VCaP (cell line): Measurements from ENCODE around the gene C3orf18.

ENCODE experiments used
- H3K27ac ChIP-seq: fragments of 450-650 bp; 2 replicates; pipeline ENCODE4 v1.5.1; 2017
- TF ChIP-seq, protein P1 (sequence below): fragments of 450-650 bp; conservative IDR thresholded peaks from 2 replicates; pipeline ENCODE4 v1.5.1; 2017; ENCODE audit warnings: mild to moderate bottlenecking, moderate library complexity

Gene C3orf18

GRCh38 chr3:50533807-50534461 is 33.6 kb downstream of the C3orf18 start:
- no peak overlapping the region for H3K27ac ChIP-seq
- TF ChIP-seq, protein P1, sequence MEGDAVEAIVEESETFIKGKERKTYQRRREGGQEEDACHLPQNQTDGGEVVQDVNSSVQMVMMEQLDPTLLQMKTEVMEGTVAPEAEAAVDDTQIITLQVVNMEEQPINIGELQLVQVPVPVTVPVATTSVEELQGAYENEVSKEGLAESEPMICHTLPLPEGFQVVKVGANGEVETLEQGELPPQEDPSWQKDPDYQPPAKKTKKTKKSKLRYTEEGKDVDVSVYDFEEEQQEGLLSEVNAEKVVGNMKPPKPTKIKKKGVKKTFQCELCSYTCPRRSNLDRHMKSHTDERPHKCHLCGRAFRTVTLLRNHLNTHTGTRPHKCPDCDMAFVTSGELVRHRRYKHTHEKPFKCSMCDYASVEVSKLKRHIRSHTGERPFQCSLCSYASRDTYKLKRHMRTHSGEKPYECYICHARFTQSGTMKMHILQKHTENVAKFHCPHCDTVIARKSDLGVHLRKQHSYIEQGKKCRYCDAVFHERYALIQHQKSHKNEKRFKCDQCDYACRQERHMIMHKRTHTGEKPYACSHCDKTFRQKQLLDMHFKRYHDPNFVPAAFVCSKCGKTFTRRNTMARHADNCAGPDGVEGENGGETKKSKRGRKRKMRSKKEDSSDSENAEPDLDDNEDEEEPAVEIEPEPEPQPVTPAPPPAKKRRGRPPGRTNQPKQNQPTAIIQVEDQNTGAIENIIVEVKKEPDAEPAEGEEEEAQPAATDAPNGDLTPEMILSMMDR = no peak

GRCh38 chr3:50533316-50533715 is 34.2 kb downstream of the C3orf18 start:
- H3K27ac ChIP-seq = no peak overlapping the region
- TF ChIP-seq, protein P1 = no peak

DNA sequence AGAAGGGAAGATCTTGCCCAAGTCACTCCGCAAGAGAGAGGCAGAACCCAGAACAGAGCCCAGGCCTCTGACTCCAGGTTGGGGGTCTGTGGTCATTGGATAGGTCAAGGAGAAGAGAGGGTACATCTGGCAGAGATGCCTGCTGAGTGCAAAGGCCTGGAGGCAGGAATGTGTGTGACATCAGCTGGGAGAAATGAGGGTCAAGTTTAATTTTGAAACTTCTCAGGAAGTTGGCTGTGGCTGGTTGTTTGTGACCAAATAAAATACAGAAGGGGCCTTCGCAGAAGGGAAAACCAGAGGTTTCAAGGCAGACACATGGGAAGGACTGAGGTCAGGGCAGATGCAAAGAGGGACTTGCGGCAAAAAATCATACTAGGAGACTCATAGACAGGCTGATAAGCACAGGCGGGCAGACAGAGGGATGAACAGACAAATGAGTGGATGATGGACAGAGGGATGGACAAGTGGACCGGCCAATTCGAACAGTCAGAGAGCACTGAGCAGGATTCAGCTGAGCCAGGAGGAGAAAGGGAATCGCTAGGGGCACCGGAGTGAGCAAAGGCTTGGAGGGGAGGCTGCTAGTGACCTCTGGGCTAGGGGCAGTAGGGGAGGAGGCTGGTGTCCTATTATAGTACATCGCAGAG is 35.4 kb downstream of the C3orf18 start:
- TF ChIP-seq, protein P1 = no peak
- H3K27ac ChIP-seq = no peak overlapping the region

DNA sequence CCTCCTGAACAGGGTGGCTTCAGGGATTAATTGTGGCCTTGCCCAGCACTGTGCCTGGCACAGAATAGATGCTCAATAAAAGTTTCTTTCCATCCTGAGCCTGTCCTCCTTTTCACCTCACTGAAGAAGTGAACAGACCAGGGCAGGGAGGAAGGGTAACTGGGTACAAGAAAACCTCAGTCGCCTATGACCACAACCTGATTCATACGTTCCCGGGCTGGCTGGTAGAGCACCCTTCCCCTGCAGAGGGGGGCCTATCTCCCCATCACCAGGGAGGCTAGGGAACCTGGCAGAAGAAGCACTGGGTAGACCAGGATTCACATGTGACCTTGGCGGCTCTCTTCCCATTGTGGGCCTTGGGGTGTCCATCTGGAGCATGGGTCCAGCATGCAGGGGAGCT is 36.3 kb downstream of the C3orf18 start:
- TF ChIP-seq, protein P1 = no peak
- H3K27ac ChIP-seq = no peak overlapping the region

DNA sequence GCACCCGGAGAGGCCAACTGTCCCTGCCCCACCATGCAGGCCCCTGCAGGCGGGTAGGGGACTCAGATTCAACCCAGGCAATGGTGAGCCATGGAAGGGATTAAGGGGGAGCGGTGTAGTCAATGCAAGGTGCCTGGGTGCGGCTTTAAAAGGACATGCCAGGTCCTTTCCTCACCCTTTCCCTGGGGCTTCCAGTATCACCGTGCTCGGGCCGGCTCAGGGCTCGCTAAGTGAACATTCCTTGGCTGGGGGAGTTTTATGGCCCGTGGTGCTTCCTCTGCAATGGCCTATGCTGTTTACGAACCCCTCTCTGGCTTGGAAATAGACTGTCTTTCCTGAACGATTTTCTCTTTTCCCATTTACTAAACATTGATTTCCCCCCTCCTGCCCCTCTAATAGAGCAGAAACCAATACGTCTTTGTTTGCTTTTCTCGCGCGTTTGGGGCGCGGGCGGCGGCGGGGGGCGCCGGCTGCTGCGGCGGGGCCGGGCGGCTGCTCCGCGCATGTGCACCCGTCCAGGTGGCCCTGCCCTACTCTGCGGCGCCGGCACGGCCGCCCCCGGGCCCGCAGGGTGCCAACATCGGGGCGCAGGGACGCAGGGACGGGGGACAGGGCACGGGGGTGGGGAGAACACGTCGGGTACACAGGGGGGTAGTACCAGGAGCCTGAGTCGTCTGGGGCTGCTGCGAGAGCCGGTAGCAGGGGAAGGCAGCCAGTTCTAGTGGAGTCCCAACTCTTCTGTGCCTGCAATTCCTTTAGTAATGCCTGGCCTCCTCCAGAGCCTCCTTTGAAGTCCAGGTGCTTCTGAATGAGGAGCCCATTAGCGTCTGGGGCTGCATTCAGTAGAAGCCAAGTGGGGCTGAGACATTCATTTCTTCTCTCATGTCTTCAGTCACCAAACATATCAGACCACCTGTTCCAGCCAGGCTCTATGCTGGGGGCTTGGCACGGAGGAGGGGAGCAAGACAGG is 37.3 kb downstream of the C3orf18 start:
- H3K27ac ChIP-seq = no peak overlapping the region
- TF ChIP-seq, protein P1 = no peak

DNA sequence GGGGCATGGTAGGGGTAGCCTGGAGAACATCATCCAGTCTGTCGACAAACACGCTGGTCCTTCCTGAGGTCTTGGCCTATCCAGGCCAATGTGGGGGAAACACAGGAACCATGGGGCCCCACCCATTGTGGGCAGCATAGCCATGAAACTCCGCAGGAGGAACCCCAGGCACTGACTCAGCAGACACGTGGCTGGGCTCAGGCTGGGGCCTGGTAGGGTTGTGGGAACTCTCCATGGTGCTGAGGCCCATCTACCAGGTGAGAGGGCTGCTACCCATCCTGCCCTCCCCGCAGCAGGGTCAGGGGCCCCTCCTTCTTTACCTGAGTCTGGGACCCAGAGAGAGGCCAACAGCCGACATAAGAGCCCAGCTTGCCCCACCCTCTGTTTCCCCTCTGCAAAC is 41.6 kb downstream of the C3orf18 start:
- no peak overlapping the region for H3K27ac ChIP-seq
- TF ChIP-seq, protein P1 = no peak
